GM12891 (cell line): Measurements from ENCODE around the gene DNER.

Source experiments
- POLR2A ChIP-seq: IDR thresholded peaks from 2 replicates; pipeline ENCODE4 v1.6.1; 2011; ENCODE audit warnings: low read depth, low read length, control low read depth
- POLR2AphosphoS5 ChIP-seq: IDR thresholded peaks from 2 replicates; pipeline ENCODE4 v1.6.1; 2011; ENCODE audit warnings: low read depth, low read length, control low read depth
- POU2F2 ChIP-seq: IDR thresholded peaks from 2 replicates; pipeline ENCODE4 v1.6.1; 2011; ENCODE audit warnings: low read depth, mild to moderate bottlenecking, control low read depth, low read length, moderate library complexity
- TAF1 ChIP-seq: IDR thresholded peaks from 2 replicates; pipeline ENCODE4 v1.6.1; 2011; ENCODE audit warnings: low read depth, low read length, control low read depth

DNA sequence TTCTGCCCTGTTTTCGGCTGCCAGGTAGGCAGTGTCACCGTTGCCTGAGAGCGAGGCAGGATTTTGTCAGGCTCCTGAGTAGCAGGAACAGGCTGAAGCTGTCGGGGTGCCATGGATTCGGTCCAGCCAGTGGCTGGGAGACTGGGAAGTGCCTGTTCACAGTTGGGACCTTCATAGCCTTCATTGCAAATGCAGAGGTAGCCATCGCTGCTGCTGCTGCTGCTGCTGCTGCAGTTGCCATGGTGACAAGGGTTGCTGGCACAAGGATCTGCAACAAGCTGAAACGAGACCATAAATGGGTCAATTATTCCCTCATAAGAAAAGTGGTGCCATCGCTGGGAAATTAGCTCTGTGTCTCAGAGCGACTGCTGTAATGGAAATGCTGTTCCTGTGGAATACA, 122.7 kb downstream of the DNER start:
- TF ChIP-seq POLR2AphosphoS5 (no peak), TAF1 (no peak), POLR2A (no peak), POU2F2 (no peak)
